ENCODE data around the gene MGLL. TPM values are rescaled to one million over a fixed set of nuclear protein-coding genes. Genes with fewer than 3 reads are reported as not detected.

MGLL gene
- total and polyA plus RNA-seq, 10 donors = 11.0 to 134 (median 80.7) TPM

- Histone ChIP-seq H3K27me3 (replicated peaks in 1 of 7) (no peaks in the 10 kb centered on the region), H3K4me3 (peak overlapping the region in 2 of 8 donors; percentile 7 to 57), H3K9me3 (no peaks in the 10 kb centered on the region), H3K4me1 (peaks cover 24 to 80% (median 60%) of the 10 kb centered on the region in 6 donors), H3K27ac (peak overlapping the region; percentile 53 to 86 (median 76)), H3K36me3 (peaks cover 0 to 22% (median 2%) of the 10 kb centered on the region in 6 donors)
- intact Hi-C loops (cut with DNase I; ENCODE audit: low total_unique reads) = loop anchor here (10.0 kb wide), 1 partner anchor 127 kb away; the partner anchor contains the start of gene MGLL
- peak; percentile 90 for DNase-seq
- WGBS, 5 donors = 46 to 52% (median 50%) methylated on average over 11 to 16 of the region's 16 CpGs
- peak in 2 of 3 donors; percentile 55 to 62 for TF ChIP-seq POLR2AphosphoS5 (IDR thresholded peaks at IDR 0.05)
- TF ChIP-seq POLR2A (IDR thresholded peaks at IDR 0.05) = no peak
- TF ChIP-seq CTCF (IDR thresholded peaks at IDR 0.05 in 8 of 11, conservative IDR thresholded peaks at IDR 0.05 in 3 of 11) = no peak
Measured at GRCh38 chr3:127697551-127698240, 124.6 kb downstream of the MGLL start.

DNA sequence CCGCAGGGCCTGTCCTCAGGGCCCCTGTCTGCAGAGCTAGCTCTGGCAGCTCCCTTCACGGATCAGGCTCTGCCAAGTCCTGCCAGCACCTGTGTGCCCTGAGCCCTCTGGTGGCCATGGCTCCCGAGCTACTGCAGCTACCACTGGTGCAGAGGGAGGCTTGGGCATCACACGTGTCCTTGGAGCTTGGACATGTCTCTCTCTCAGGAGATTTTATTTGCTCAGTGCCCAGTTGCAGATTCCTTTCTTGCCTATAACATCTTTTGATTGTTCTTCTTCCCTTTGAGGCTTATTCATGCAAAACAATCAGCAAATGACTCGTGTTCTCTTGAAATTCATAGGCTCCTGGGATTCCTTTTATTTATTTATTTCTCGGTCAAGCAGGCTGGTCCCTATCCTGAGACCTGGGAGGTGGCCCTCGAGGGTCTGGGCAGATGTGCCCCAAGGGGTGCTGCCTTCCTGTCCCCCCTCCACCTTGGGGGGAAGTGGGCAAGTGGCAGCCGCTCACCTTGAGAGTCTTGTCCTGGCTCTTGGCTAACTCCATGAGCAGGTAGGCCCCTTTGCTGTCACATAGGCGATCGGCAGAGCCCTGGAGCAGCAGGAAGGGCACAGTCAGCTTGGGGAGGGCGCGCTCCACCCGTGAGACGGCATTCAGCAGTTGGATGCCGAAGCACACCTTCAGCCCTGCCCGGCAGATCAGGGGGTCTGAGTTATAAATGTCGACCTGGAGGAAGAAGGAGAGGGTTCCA is 127.7 kb downstream of the MGLL start:
- intact Hi-C loops (cut with DNase I; ENCODE audit: low total_unique reads) = loop anchor here (10.0 kb wide), 1 partner anchor 130 kb away; the partner anchor contains the start of gene MGLL

DNA sequence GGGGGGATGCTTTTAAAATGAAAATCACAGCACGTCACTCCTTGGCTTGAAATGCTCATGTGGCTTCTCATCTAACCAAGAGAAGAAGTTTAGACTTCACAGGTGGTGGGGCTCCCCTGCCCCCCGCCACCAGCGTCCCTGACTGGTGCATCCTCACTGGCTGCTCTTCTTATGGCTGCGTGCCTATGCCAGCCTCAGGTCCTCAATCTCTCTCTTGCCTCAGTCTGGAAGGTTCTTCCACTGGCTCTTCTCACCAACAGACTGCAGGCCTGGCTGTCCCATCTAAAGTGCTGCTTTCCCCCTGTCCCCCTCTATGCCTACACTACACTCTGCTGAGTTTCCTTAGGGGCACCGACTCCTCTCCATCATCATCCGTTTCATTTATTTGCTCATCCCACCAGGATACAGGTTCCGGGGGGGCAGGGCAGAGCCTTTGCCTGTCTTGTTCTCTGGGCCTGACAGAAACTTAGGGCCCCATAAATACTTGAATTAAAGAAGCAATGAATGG is 128.9 kb downstream of the MGLL start:
- no peak overlapping the region for H3K4me3 ChIP-seq
- H3K9me3 ChIP-seq = no peaks in the 10 kb centered on the region
- no peak overlapping the region for H3K27ac ChIP-seq
- H3K27me3 ChIP-seq (replicated peaks in 1 of 7) = no peaks in the 10 kb centered on the region
- peaks cover 0 to 61% (median 7%) of the 10 kb centered on the region in 6 donors for H3K36me3 ChIP-seq
- H3K4me1 ChIP-seq = peaks cover 14 to 47% (median 26%) of the 10 kb centered on the region in 6 donors
- WGBS, 5 donors = 87 to 95% (median 94%) methylated on average over 7 of the region's 7 CpGs
- intact Hi-C loops (cut with DNase I; ENCODE audit: low total_unique reads) = loop anchor here (10.0 kb wide), 1 partner anchor 131 kb away; the partner anchor contains the start of gene MGLL
- DNase-seq = no peak
- TF ChIP-seq POLR2AphosphoS5 (IDR thresholded peaks at IDR 0.05) = no peak
- no peak for TF ChIP-seq POLR2A (IDR thresholded peaks at IDR 0.05)
- no peak for TF ChIP-seq CTCF (IDR thresholded peaks at IDR 0.05 in 8 of 11, conservative IDR thresholded peaks at IDR 0.05 in 3 of 11)

More for the DNA sequence above, 127.7 kb downstream of the MGLL start:
- WGBS, 5 donors = 72 to 87% (median 83%) methylated on average over 16 to 17 of the region's 17 CpGs
- DNase-seq = peak; percentile 90
- Histone ChIP-seq H3K4me3 (no peak overlapping the region), H3K27me3 (replicated peaks in 1 of 7) (no peaks in the 10 kb centered on the region), H3K4me1 (peaks cover 14 to 59% (median 37%) of the 10 kb centered on the region in 6 donors), H3K9me3 (no peaks in the 10 kb centered on the region), H3K27ac (peak overlapping the region in 1 of 8 donors; percentile 20), H3K36me3 (peaks cover 0 to 52% (median 7%) of the 10 kb centered on the region in 6 donors)
- TF ChIP-seq POLR2A (IDR thresholded peaks at IDR 0.05) (no peak), CTCF (IDR thresholded peaks at IDR 0.05 in 8 of 11, conservative IDR thresholded peaks at IDR 0.05 in 3 of 11) (peak in 8 of 11 experiments; percentile 35 to 55 (median 42)), POLR2AphosphoS5 (IDR thresholded peaks at IDR 0.05) (peak in 2 of 3 donors; percentile 45 to 53)
